Small intestine (tissue), 7 donors: ENCODE data around the gene ILK. TPM values are rescaled to one million over a fixed set of nuclear protein-coding genes. Genes with fewer than 3 reads are reported as not detected.

Experiments
- DNase-seq, 2 donors: peaks; one replicate each; pipeline versions ENCODE4 v3.0.0 to v3.0.0-alpha.2; 2013
- FAIRE-seq: peaks from 2 replicates; lab custom pipeline; 2012; peaks lifted over from hg19 to GRCh38; lab: Jason Lieb, UNC
- H3K27ac ChIP-seq, 3 donors: one replicate each; pipeline ENCODE4 v1.5.1; 2013; ENCODE audit warnings: low read length in 2 of 3, mild to moderate bottlenecking in 2 of 3, control low read depth in 1 of 3, inconsistent platforms in 1 of 3, low read depth in 1 of 3, moderate library complexity in 1 of 3
- H3K27me3 ChIP-seq, 3 donors: one replicate each; pipeline ENCODE4 v1.6.1; 2013; ENCODE audit warnings: low read length in 3 of 3, inconsistent platforms in 1 of 3; ENCODE audit not compliant: control insufficient read depth in 3 of 3, insufficient read depth in 3 of 3
- H3K36me3 ChIP-seq, 3 donors: one replicate each; pipeline ENCODE4 v1.6.1; 2013; ENCODE audit warnings: low read length in 3 of 3, inconsistent platforms in 1 of 3, low read depth in 1 of 3, mild to moderate bottlenecking in 1 of 3, moderate library complexity in 1 of 3; ENCODE audit not compliant: control insufficient read depth in 3 of 3, insufficient read depth in 2 of 3
- H3K4me1 ChIP-seq, 3 donors: one replicate each; pipeline ENCODE4 v1.6.1; 2013; ENCODE audit warnings: low read length in 2 of 3, inconsistent platforms in 1 of 3, low read depth in 1 of 3, mild to moderate bottlenecking in 1 of 3, moderate library complexity in 1 of 3; ENCODE audit not compliant: control insufficient read depth in 3 of 3, insufficient read depth in 2 of 3
- H3K4me3 ChIP-seq, 3 donors: one replicate each; pipeline ENCODE4 v1.5.1; 2013; ENCODE audit warnings: low read length in 3 of 3, control low read depth in 1 of 3, inconsistent platforms in 1 of 3, low read depth in 1 of 3, mild to moderate bottlenecking in 1 of 3, moderate library complexity in 1 of 3
- H3K9me3 ChIP-seq, 2 donors: one replicate each; pipeline ENCODE4 v1.6.1; 2013; ENCODE audit warnings: low read depth in 1 of 2, low read length in 1 of 2; ENCODE audit not compliant: control insufficient read depth in 2 of 2, insufficient read depth in 1 of 2
- WGBS, 3 donors: extraction: QIAGEN DNeasy Blood & Tissue Kit; methylation state at CpG; one replicate each; pipeline ENCODE4 v1.1.7; 2013; 5-methylcytosine and 5-hydroxymethylcytosine counted together
- polyA plus RNA-seq, 4 donors: library from polyadenylated mRNA; stranded (reverse) in 3 of 4; unstranded in 1 of 4; fragments of 200-250 nt in 3 of 4; fragments of 120-200 nt in 1 of 4; gene quantifications; one replicate each; pipeline versions ENCODE4 v1.2.1 to v1.2.3, GENCODE V29; 2013
- donor health status: healthy with polysubstance abuse.
- donor health status: control.
- donor health status: control.
- donor health status: Bipolar disorder and iron deficiency.
- donor health status: healthy.

Gene ILK
- polyA plus RNA-seq, 4 donors: 73.9 to 99.2 (median 93.1) TPM

DNA sequence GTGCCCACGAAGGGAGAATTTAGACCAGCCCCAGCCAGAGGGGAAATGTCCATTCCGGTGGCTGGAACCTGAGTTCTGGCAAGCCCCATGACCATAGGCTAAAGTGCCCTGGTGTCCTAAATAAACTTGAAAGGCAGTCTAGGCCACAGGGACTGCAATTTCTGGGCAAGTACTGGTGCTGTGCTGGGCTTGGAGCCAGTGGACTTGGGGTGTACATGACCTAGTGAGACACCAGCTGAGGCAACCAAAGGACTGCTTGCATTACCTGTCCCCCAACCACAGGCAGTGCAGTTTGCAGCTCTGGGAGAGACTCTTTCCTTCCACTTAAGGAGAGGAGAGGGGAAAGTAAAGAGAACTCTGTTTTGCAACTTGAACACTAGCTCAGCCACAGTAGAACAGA is 23.9 kb upstream of the ILK start:
- Histone ChIP-seq H3K27me3 (no peaks in the 10 kb centered on the region), H3K27ac (no peak overlapping the region), H3K4me1 (no peaks in the 10 kb centered on the region), H3K9me3 (no peaks in the 10 kb centered on the region), H3K4me3 (no peak overlapping the region), H3K36me3 (peaks cover 0 to 15% (median 0%) of the 10 kb centered on the region in 3 donors)
- FAIRE-seq: no peak
- no peak for DNase-seq
- WGBS, 3 donors: 87 to 96% (median 96%) methylated on average over 2 of the region's 2 CpGs

DNA sequence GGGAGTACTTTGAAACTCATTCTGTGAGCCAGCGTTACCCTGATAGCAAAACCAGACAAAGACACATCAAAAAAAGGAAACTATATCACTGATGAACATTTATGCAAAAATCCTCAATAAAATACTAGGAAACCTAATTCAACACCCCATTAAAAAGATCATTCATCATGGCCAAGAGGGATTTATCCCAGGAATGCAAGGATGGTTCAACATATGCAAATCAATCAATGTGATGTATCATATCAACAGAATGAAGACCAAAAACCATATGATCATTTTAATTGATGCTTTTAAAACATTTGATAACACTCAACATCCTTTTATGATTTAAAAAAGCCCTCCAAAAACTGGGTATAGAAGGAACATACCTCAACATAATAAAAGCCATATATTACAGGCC is 20.0 kb upstream of the ILK start:
- DNase-seq (no peak), FAIRE-seq (no peak)
- Histone ChIP-seq H3K36me3 (peaks cover 0 to 27% (median 0%) of the 10 kb centered on the region in 3 donors), H3K4me1 (no peaks in the 10 kb centered on the region), H3K9me3 (peaks cover 0 to 10% of the 10 kb centered on the region in 2 donors), H3K27ac (no peak overlapping the region), H3K4me3 (no peak overlapping the region), H3K27me3 (no peaks in the 10 kb centered on the region)
- 100% methylated on average over 1 of the region's 1 CpG for WGBS, 3 donors

DNA sequence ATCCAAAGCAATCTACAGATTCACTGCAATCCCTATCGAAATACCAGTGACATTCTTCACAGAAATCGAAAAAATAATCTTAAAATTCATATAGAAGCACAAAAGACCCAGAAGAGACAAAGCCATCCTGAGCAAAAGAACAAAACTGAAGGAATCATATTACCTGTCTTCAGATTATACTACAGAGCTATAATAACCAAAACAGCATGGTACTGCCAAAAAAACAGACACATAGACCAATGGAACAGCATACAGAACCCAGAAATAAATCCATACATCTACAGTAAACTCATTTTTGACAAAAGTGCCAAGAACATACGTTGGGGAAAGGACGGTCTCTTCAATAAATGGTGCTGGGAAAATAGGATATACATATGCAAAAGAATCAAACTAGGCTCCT is 19.0 kb upstream of the ILK start:
- 92 to 97% (median 95%) methylated on average over 4 of the region's 4 CpGs for WGBS, 3 donors
- no peak for FAIRE-seq
- H3K4me1 ChIP-seq: no peaks in the 10 kb centered on the region
- DNase-seq: no peak
- H3K27me3 ChIP-seq: no peaks in the 10 kb centered on the region
- no peak overlapping the region for H3K27ac ChIP-seq
- peaks cover 0 to 25% (median 0%) of the 10 kb centered on the region in 3 donors for H3K36me3 ChIP-seq
- no peak overlapping the region for H3K4me3 ChIP-seq
- H3K9me3 ChIP-seq: peaks cover 0 to 10% of the 10 kb centered on the region in 2 donors

DNA sequence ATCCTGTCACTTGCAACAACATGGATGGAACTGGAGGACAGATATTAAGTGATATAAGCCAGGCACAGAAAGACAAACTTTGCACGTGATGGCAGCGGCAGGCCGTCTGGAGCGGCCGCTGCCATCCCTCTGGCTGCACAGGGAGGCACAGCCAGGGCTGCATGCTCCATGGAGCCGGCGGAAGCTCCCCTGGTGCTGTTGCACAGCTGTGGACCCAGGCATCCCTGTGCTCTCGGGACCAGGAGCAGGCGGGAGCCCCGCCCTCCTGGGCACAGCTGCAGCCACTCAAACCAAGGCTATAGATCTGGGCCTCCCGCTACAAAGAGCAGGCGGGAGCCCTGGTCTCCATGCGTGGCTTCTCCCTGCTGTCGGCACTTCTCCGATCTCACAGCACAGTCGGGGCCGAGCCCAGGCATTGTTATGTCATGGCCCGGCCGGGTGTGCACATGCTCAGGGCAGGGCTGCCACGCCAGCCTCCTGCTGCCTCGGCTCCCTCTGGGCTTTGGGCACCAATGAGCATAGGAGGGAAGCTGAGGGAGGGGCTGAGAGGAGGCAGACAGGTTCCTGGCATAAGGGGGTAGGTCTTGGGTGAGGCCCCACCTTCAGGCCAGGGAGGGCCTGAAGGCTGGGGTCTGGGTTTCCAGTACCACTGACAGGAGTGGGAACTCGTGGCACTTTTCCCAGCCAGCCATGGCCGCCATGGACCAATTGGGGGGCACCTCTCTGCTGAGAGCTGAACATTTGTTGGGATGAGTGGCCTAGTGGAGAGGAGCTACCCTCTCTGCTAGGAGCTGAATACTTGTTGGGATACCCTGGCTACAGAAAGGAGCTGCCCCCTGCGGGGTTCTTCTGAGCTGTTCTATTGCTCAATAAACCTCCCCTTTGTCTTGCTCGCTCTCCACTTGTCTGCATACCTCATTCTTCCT is 16.9 kb upstream of the ILK start:
- WGBS, 3 donors: 82 to 97% (median 93%) methylated on average over 25 of the region's 25 CpGs
- no peak for FAIRE-seq

DNA sequence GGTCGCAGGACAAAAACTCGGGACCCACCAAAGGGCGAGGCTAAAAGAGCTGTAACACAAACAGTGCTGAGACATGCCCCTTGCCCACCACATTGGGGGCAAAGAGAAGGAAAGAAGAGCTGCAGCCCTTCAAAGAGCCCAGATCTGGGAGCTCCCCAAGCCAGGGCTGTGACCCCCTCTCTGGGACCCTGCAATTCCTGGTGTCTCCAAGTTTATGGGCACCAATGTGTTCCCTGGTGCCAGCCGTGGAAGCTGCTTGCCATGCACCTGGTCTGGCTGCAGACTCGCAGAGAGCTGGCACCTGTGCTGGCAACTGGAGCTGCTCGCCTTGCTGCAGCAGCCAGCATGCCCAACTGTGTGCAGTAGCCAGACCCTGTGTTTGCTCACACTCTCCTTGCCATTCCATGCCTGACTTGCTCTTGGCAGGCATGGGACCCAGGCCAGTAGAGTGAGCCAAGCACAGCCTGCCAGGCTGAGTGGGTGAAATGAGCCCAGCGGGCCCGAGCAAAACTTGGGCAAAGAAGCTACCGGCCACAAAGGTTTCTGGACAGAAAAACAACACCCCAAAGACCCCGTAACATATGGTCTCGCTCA is 16.1 kb upstream of the ILK start:
- Histone ChIP-seq H3K4me1 (no peaks in the 10 kb centered on the region), H3K36me3 (peaks cover 0 to 15% (median 2%) of the 10 kb centered on the region in 3 donors), H3K27ac (no peak overlapping the region), H3K27me3 (no peaks in the 10 kb centered on the region), H3K4me3 (no peak overlapping the region), H3K9me3 (peaks cover 0 to 10% of the 10 kb centered on the region in 2 donors)
- no peak for FAIRE-seq
- DNase-seq: no peak
- 93 to 96% (median 95%) methylated on average over 11 of the region's 11 CpGs for WGBS, 3 donors

More for the DNA sequence above, 16.9 kb upstream of the ILK start:
- no peaks in the 10 kb centered on the region for H3K27me3 ChIP-seq
- no peak overlapping the region for H3K27ac ChIP-seq
- no peaks in the 10 kb centered on the region for H3K4me1 ChIP-seq
- no peak overlapping the region for H3K4me3 ChIP-seq
- H3K9me3 ChIP-seq: peaks cover 0 to 10% of the 10 kb centered on the region in 2 donors
- peaks cover 0 to 12% (median 0%) of the 10 kb centered on the region in 3 donors for H3K36me3 ChIP-seq
- no peak for DNase-seq

DNA sequence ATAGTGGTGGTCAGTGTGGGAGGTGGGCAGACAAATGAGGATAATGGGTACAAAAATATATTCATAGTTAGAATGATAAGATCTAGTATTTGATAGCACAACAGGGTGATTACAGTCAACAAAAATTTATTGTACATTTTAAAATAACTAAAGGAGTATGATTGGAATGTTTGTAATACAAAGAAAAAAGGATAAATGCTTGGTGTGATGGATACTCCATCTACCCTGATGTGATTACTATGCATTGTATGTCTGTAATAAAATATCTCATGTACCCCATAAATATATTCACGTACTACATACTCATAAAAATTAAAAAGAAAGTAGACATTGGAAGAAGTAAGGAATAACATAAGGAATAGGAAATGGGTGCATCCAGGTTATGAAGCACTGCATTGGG is 15.6 kb upstream of the ILK start:
- H3K27me3 ChIP-seq: no peaks in the 10 kb centered on the region
- no peaks in the 10 kb centered on the region for H3K4me1 ChIP-seq
- FAIRE-seq (no peak), DNase-seq (no peak)
- no peak overlapping the region for H3K4me3 ChIP-seq
- H3K27ac ChIP-seq: no peak overlapping the region
- WGBS, 3 donors: 95 to 100% (median 97%) methylated on average over 1 of the region's 1 CpG
- peaks cover 0 to 10% of the 10 kb centered on the region in 2 donors for H3K9me3 ChIP-seq
- H3K36me3 ChIP-seq: peaks cover 0 to 15% (median 2%) of the 10 kb centered on the region in 3 donors

DNA sequence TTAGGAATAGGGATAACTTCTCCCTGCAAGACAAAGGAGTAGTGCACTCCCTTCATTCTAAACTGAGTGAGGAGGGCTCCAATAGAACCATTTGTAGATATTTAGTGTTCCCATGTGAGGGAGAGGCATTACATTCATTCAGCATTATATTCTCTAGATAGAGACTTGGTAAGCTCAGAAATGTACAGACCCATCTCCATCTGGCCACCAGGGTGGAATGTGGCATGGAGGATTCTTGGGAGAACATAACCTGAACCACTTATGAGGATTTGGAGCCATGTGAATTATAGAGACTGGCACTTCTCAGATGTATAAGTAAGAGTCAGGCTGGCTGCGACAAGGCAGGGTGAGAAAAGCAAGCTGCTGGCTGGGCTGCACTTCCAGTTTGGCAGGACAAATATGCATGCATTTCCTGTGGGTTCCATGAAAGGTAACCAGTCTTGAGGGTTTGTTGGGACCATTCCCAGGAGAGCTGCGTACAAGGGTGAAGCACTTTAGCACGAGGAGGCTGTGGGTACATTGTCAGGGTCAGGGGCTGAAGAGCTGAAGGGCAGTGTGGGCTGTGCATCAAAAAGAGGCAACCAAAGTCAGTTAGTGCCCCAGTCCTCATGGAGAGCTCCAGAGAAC is 9.3 kb upstream of the ILK start:
- no peak overlapping the region for H3K4me3 ChIP-seq
- no peaks in the 10 kb centered on the region for H3K27me3 ChIP-seq
- H3K9me3 ChIP-seq: no peaks in the 10 kb centered on the region
- H3K36me3 ChIP-seq: peaks cover 2 to 19% (median 12%) of the 10 kb centered on the region in 3 donors
- FAIRE-seq: no peak
- peaks cover 0 to 10% (median 0%) of the 10 kb centered on the region in 3 donors for H3K4me1 ChIP-seq
- 85 to 94% (median 87%) methylated on average over 3 of the region's 3 CpGs for WGBS, 3 donors
- no peak overlapping the region for H3K27ac ChIP-seq
- DNase-seq: no peak

DNA sequence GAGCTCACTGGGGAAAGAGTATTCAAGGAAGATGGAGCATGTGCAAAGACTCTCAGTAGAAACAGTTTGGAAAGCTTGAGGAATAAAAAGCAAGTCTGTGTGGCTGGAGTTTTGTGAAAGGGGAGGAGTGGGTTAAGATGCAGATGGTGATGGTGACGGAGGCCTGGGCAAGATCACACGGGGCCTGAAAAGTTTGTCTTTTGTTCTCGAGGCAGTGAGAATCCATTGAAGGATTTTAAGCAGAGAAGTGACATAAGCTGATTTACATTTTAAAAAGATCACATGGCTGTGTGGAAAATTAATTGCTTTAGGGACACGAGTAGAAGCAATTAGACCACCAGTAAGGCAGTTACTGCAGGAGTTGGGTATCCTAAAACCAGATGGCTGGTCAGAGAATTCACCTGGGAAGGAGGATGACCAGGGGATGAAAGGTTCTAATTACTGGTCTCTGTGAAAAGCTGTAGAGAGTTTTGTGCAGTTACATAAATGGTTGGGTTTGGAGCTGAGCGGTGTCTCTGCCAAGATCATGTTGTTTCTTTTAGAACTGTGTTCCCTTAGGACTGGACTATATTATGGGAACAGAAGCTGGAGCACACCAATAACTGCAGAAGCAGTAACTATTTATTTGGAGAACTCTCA is 7.2 kb upstream of the ILK start:
- WGBS, 3 donors: 68 to 90% (median 87%) methylated on average over 5 of the region's 5 CpGs
- FAIRE-seq (no peak), DNase-seq (no peak)
- Histone ChIP-seq H3K36me3 (peaks cover 13 to 39% (median 22%) of the 10 kb centered on the region in 3 donors), H3K4me3 (no peak overlapping the region), H3K9me3 (no peaks in the 10 kb centered on the region), H3K27ac (no peak overlapping the region), H3K4me1 (peaks cover 0 to 25% (median 4%) of the 10 kb centered on the region in 3 donors), H3K27me3 (no peaks in the 10 kb centered on the region)
